Coronary artery (tissue), 2 donors: ENCODE measurements around the gene TACC2.
A peak's percentile ranks its signal among the peaks of the same experiment; 100 is the strongest.

ENCODE experiments used
- DNase-seq: peaks from one replicate; pipeline ENCODE4 v3.0.0-alpha.2; 2017; ENCODE audit warnings: low spot score
- H3K27ac ChIP-seq, 2 donors: fragments of 200-600 bp; sonication (generic); one replicate each; pipeline ENCODE4 v1.5.1; 2016 to 2019
- H3K4me3 ChIP-seq: fragments of 200-600 bp; sonication (generic); 2 replicates; pipeline ENCODE4 v1.5.1; 2016; ENCODE audit warnings: mild to moderate bottlenecking, moderate library complexity
- CTCF ChIP-seq: fragments of 200-600 bp; sonication (generic); IDR thresholded peaks from one replicate; pipeline ENCODE4 v1.5.1; 2019; ENCODE audit warnings: antibody characterized with exemption

Gene TACC2

GRCh38 chr10:122132882-122133565 is 144.1 kb downstream of the TACC2 start:
- no peak for TF ChIP-seq CTCF
- Histone ChIP-seq H3K4me3 (no peak overlapping the region), H3K27ac (no peak overlapping the region)
- no peak for DNase-seq

GRCh38 chr10:122135251-122136025 is 146.5 kb downstream of the TACC2 start:
- no peak overlapping the region for H3K27ac ChIP-seq
- DNase-seq: no peak
- H3K4me3 ChIP-seq: no peak overlapping the region
- TF ChIP-seq CTCF: no peak

- peak overlapping the region; percentile 76 to 95 for H3K27ac ChIP-seq
- no peak for TF ChIP-seq CTCF
- H3K4me3 ChIP-seq: peak overlapping the region; percentile 9
- DNase-seq: no peak
These were observed 150.1 kb downstream of the TACC2 start for GRCh38 chr10:122138831-122139625.

- no peak for TF ChIP-seq CTCF
- peak overlapping the region; percentile 9 for H3K4me3 ChIP-seq
- H3K27ac ChIP-seq: peak overlapping the region; percentile 76 to 95
- no peak for DNase-seq
These were observed 150.7 kb downstream of the TACC2 start for GRCh38 chr10:122139627-122140170.

GRCh38 chr10:122140461-122140902 is 151.5 kb downstream of the TACC2 start:
- peak; percentile 83 for DNase-seq
- Histone ChIP-seq H3K4me3 (peak overlapping the region; percentile 47), H3K27ac (peak overlapping the region; percentile 76 to 95)
- TF ChIP-seq CTCF: no peak

- no peak for TF ChIP-seq CTCF
- Histone ChIP-seq H3K27ac (peak overlapping the region; percentile 76 to 95), H3K4me3 (peak overlapping the region; percentile 54)
- DNase-seq: peak; percentile 98
These were observed 152.1 kb downstream of the TACC2 start for GRCh38 chr10:122140941-122141623.
